ENCODE data around the gene CBLC.
"Not testable (repeated sequence)": the region's sequence is repeated elsewhere in the genome, so short reads cannot be mapped to it uniquely, and the experiment has no call there.

CBLC gene

DNA sequence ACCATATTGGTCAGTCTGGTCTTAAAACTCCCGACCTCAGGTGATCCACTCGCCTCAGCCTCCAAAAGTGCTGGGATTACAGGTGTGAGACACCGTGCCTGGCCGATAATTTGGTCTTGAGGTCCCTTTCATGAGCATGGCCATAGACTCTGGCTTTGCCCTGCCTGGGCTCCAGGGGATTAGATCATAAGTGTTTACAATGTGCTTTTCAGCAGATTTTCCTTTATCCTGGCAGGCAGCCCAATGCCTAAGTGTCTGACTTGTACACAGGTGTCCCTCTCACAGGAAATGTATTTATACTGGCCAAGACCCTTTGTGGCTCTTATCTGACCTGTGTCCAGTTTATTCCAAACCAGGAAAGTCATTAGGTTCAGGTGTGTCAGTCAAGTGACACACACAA is 47.1 kb downstream of the CBLC start:
- no peak for TF ChIP-seq CTCF (conservative IDR thresholded peaks at IDR 0.05; ENCODE audit: control insufficient read depth, insufficient read depth, low read depth, low read length)
- no peak for DNase-seq (ENCODE audit: low read depth)
- no peak overlapping the region for H3K4me3 ChIP-seq (ENCODE audit: control insufficient read depth, low read depth, low read length)

- not testable (repeated sequence) for H3K4me3 ChIP-seq (ENCODE audit: control insufficient read depth, low read depth, low read length)
- DNase-seq (ENCODE audit: low read depth): peak; percentile 32
These were observed 55.2 kb downstream of the CBLC start for GRCh38 chr19:44832875-44833274.

DNA sequence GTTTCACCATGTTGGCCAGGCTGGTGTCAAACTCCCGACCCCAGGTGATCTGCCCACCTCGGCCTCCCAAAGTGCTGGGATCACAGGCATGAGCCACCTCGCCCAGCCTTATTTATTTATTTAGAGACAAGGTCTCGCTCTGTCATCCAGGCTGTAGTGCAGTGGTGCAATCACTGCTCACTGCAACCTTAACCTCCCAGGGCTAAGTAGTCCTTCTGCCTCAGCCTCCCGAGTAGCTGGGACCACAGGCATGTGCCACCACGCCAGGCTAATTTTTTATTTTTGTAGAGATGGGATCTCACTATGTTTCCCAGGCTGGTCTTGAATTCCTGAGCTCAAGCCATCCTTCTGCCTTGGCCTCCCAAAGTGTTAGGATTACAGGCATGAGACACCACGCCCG is 56.7 kb downstream of the CBLC start:
- H3K4me3 ChIP-seq (ENCODE audit: control insufficient read depth, low read depth, low read length); DNase-seq (ENCODE audit: low read depth): not testable (repeated sequence)

GRCh38 chr19:44839276-44839675 is 61.6 kb downstream of the CBLC start:
- no peak overlapping the region for H3K4me3 ChIP-seq (ENCODE audit: control insufficient read depth, low read depth, low read length)
- no peak for TF ChIP-seq CTCF (conservative IDR thresholded peaks at IDR 0.05; ENCODE audit: control insufficient read depth, insufficient read depth, low read depth, low read length)
- DNase-seq (ENCODE audit: low read depth): no peak

DNA sequence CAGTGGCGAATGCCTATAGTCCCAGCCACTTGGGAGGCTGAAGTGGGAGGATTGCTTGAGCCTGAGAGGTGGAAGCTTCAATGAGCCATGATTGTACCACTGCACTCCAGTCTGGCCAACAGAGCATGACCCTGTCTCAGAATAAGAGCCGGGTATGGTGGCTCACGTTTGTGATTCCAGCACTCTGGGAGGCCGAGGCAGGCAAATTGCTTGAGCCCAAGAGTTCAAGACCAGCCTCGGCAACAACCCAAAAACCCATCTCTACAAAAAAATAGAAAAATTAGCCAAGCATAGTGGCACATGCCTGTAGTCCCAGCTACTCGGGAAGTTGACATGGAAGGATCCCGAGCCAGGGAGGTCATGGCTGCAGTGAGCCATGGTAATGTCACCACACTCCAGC is 63.1 kb downstream of the CBLC start:
- TF ChIP-seq CTCF (conservative IDR thresholded peaks at IDR 0.05; ENCODE audit: control insufficient read depth, insufficient read depth, low read depth, low read length): no peak
- DNase-seq (ENCODE audit: low read depth): no peak
- H3K4me3 ChIP-seq (ENCODE audit: control insufficient read depth, low read depth, low read length): no peak overlapping the region

GRCh38 chr19:44841231-44841630 is 63.5 kb downstream of the CBLC start:
- TF ChIP-seq CTCF (conservative IDR thresholded peaks at IDR 0.05; ENCODE audit: control insufficient read depth, insufficient read depth, low read depth, low read length): no peak
- H3K4me3 ChIP-seq (ENCODE audit: control insufficient read depth, low read depth, low read length): no peak overlapping the region

DNA sequence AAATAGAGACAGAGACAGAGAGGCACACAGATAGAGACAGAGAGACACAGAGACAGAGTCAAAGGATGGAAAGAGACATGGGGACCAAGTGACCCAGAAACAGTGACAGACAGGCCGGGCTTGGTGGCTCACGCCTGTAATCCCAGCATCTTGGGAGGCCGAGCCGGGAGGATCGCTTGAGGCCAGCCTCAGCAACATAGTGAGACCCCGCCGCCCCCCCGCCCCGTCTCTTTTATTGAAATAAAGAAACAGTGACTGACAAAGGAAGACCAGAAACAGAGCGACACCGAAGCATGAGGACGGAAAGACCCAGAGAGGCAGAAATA is 67.6 kb downstream of the CBLC start:
- DNase-seq (ENCODE audit: low read depth): no peak
- peak overlapping the region; percentile 68 for H3K4me3 ChIP-seq (ENCODE audit: control insufficient read depth, low read depth, low read length)
- no peak for TF ChIP-seq CTCF (conservative IDR thresholded peaks at IDR 0.05; ENCODE audit: control insufficient read depth, insufficient read depth, low read depth, low read length)

More at GRCh38 chr19:44841231-44841630, 63.5 kb downstream of the CBLC start:
- no peak for DNase-seq (ENCODE audit: low read depth)

DNA sequence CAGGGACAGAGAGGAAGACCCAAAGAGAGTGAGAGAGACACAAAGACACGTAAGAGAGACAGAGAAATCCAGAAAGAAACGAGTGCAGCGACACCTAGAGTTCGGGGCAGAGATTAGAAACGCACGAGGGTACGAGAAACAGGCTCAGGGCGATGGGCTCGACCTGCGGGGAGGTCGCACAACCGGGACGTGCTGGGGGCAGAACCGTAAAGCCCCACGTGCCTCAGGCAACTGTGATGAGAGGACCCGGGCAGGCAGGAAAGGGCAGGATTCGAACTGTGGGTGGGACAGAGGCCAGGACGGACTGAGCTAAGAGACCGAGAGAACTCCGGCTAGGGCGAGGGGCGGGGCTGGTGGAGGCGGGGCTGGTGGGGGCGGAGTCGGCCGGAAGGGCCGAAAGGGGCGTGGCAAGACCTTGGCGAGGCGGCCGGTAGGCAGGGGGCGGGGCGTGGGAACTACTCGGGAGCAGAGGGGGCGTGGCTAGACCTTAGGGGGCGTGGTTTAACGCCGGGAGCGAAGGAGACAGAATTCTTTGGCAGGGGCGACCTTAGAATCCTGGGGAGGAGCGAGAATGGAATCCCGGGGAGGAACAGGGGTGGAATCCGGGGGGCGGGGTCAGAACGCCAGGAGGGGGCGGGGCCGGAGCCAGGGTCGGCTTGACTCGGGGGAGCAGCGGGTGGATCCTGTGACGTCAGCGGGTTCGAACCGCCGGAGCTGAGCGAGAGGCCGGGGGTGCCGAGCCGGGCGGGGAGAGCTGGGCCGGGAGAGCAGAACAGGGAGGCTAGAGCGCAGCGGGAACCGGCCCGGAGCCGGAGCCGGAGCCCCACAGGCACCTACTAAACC is 68.1 kb downstream of the CBLC start, which contains the start of gene NECTIN2:
TSS of gene NECTIN2 (plus strand) at position 686 of the 843 bp plus-strand sequence. CDS start 229 bp downstream, outside the sequence.
- peak; percentile 89 for TF ChIP-seq CTCF (conservative IDR thresholded peaks at IDR 0.05; ENCODE audit: control insufficient read depth, insufficient read depth, low read depth, low read length)
- peak within 1 kb of the TSS; percentile 94 for H3K4me3 ChIP-seq (ENCODE audit: control insufficient read depth, low read depth, low read length)
- DNase-seq (ENCODE audit: low read depth): peak; percentile 98

All from fibroblast of mammary gland (primary cell).